IMR-90 (cell line): ENCODE results near the gene TNS3. TPM values are rescaled to one million over a fixed set of nuclear protein-coding genes. Genes with fewer than 3 reads are reported as not detected.

Experiments used
- ATAC-seq: fragments of 200-7000 bp; cut with Tn5 transposase; 2 replicates; pipeline ENCODE4 v1.9.1; 2020; ENCODE audit warnings: low read depth, mild to moderate bottlenecking, moderate library complexity
- BruUV-seq: library from RNA; stranded (reverse); fragments of 400-500 nt; replicated peaks from 2 replicates; lab custom pipeline; 2021; lab: Mats Ljungman, UMichigan
- CTCF ChIA-PET: fragments of 300-600 bp; formaldehyde crosslinking; extraction: SDS; loops from one replicate; lab custom pipeline; 2021; ENCODE audit warnings: antibody characterized with exemption; lab: Yijun Ruan, JAX
- POLR2A ChIA-PET: fragments of 300-600 bp; sonication (Branson Sonifier 250); formaldehyde crosslinking; loops from one replicate; lab custom pipeline; 2022; ENCODE audit warnings: antibody characterized with exemption; ENCODE audit not compliant: unreplicated experiment; lab: Charles Lee
- DNase-seq: peaks from one replicate; pipeline ENCODE4 v3.0.0; 2013
- H2AFZ ChIP-seq: replicated peaks from 2 replicates; pipeline ENCODE3; 2013; ENCODE audit warnings: low read length, mild to moderate bottlenecking; ENCODE audit not compliant: poor library complexity
- H2AK5ac ChIP-seq: 2 replicates; pipeline ENCODE4 v1.6.1; 2013; ENCODE audit warnings: low read depth, low read length, inconsistent platforms
- H2AK9ac ChIP-seq: replicated peaks from 2 replicates; pipeline ENCODE3; 2013; ENCODE audit warnings: mild to moderate bottlenecking, low read depth, low read length, moderate library complexity; ENCODE audit not compliant: poor library complexity
- H2BK120ac ChIP-seq: 2 replicates; pipeline ENCODE4 v1.6.1; 2013; ENCODE audit warnings: low read depth, low read length, inconsistent platforms
- H2BK15ac ChIP-seq: 3 replicates; pipeline ENCODE4 v1.6.1; 2013; ENCODE audit warnings: low read depth, low read length, inconsistent platforms
- H2BK20ac ChIP-seq: 2 replicates; pipeline ENCODE4 v1.6.1; 2013; ENCODE audit warnings: low read depth, mild to moderate bottlenecking, inconsistent platforms, low read length, moderate library complexity
- H2BK5ac ChIP-seq: 2 replicates; pipeline ENCODE4 v1.6.1; 2013; ENCODE audit warnings: mild to moderate bottlenecking, low read depth, low read length, inconsistent platforms; ENCODE audit not compliant: poor library complexity, severe bottlenecking
- H3K14ac ChIP-seq: replicated peaks from 2 replicates; pipeline ENCODE4 v1.6.1; 2013; ENCODE audit warnings: low read depth, low read length, inconsistent platforms
- H3K18ac ChIP-seq: 2 replicates; pipeline ENCODE4 v1.6.1; 2013; ENCODE audit warnings: low read depth, low read length, control low read depth
- H3K23ac ChIP-seq: 2 replicates; pipeline ENCODE4 v1.6.1; 2013; ENCODE audit warnings: low read depth, low read length, inconsistent platforms
- H3K27ac ChIP-seq: 2 replicates; pipeline ENCODE4 v1.5.1; 2013; ENCODE audit warnings: mild to moderate bottlenecking, control low read depth, low read length; ENCODE audit not compliant: insufficient read depth
- H3K27me3 ChIP-seq: 2 replicates; pipeline ENCODE4 v1.6.1; 2013; ENCODE audit warnings: low read length; ENCODE audit not compliant: control insufficient read depth, insufficient read depth
- H3K36me3 ChIP-seq: 2 replicates; pipeline ENCODE4 v1.6.1; 2013; ENCODE audit warnings: low read length, mixed read lengths; ENCODE audit not compliant: control insufficient read depth, insufficient read depth
- H3K4ac ChIP-seq: 2 replicates; pipeline ENCODE4 v1.6.1; 2013; ENCODE audit warnings: low read depth, low read length, inconsistent platforms
- H3K4me1 ChIP-seq: 2 replicates; pipeline ENCODE4 v1.6.1; 2013; ENCODE audit warnings: low read length, mixed read lengths; ENCODE audit not compliant: control insufficient read depth, insufficient read depth
- H3K4me2 ChIP-seq: 2 replicates; pipeline ENCODE4 v1.6.1; 2013; ENCODE audit warnings: low read depth, mild to moderate bottlenecking, control low read depth, low read length, moderate library complexity
- H3K4me3 ChIP-seq: 2 replicates; pipeline ENCODE4 v1.5.1; 2013; ENCODE audit warnings: low read depth, mild to moderate bottlenecking, control low read depth, low read length, moderate library complexity; ENCODE audit not compliant: insufficient read depth
- H3K56ac ChIP-seq: 2 replicates; pipeline ENCODE4 v1.6.1; 2013; ENCODE audit warnings: low read length, inconsistent platforms; ENCODE audit not compliant: insufficient read depth; ENCODE audit errors: extremely low read depth
- H3K79me1 ChIP-seq, 2 experiments: 2 replicates each; pipeline ENCODE4 v1.6.1; 2013; ENCODE audit warnings: low read length in 2 of 2, inconsistent platforms in 1 of 2, low read depth in 1 of 2
- H3K9ac ChIP-seq: 2 replicates; pipeline ENCODE4 v1.6.1; 2013; ENCODE audit warnings: low read depth, low read length, control low read depth
- H3K9me1 ChIP-seq: 2 replicates; pipeline ENCODE4 v1.6.1; 2013; ENCODE audit warnings: low read length, inconsistent platforms; ENCODE audit not compliant: insufficient read depth
- H3K9me3 ChIP-seq: 2 replicates; pipeline ENCODE4 v1.6.1; 2013; ENCODE audit warnings: low read length; ENCODE audit not compliant: control insufficient read depth, insufficient read depth
- H4K20me1 ChIP-seq: 2 replicates; pipeline ENCODE4 v1.6.1; 2013; ENCODE audit warnings: low read length, inconsistent platforms; ENCODE audit not compliant: insufficient read depth
- H4K5ac ChIP-seq: 2 replicates; pipeline ENCODE4 v1.6.1; 2013; ENCODE audit warnings: mild to moderate bottlenecking, low read depth, low read length, control low read depth
- H4K8ac ChIP-seq, 2 experiments: 2 replicates each; pipeline ENCODE4 v1.6.1; 2013; ENCODE audit warnings: low read depth in 2 of 2, low read length in 2 of 2, control low read depth in 1 of 2, inconsistent platforms in 1 of 2
- H4K91ac ChIP-seq: 2 replicates; pipeline ENCODE4 v1.6.1; 2013; ENCODE audit warnings: low read depth, low read length, inconsistent platforms; ENCODE audit not compliant: insufficient read depth
- BHLHE40 ChIP-seq: fragments of 150-350 bp; IDR thresholded peaks from 2 replicates; pipeline ENCODE4 v1.6.1; 2016; ENCODE audit warnings: mild to moderate bottlenecking, low read depth, low read length
- CEBPB ChIP-seq: IDR thresholded peaks from 2 replicates; pipeline ENCODE4 v1.6.1; 2012; ENCODE audit warnings: low read depth, low read length, improper control_type of control experiment
- CHD1 ChIP-seq: IDR thresholded peaks from 2 replicates; pipeline ENCODE4 v1.6.1; 2012; ENCODE audit warnings: low read depth, low read length, improper control_type of control experiment
- FOS ChIP-seq: fragments of 150-350 bp; IDR thresholded peaks from 2 replicates; pipeline ENCODE4 v1.6.1; 2016; ENCODE audit warnings: low read depth, low read length
- MAFK ChIP-seq: IDR thresholded peaks from 2 replicates; pipeline ENCODE4 v1.6.1; 2012; ENCODE audit warnings: low read depth, low read length, improper control_type of control experiment
- MAZ ChIP-seq: IDR thresholded peaks from 2 replicates; pipeline ENCODE4 v1.6.1; 2012; ENCODE audit warnings: low read depth, mild to moderate bottlenecking, low read length, improper control_type of control experiment, moderate library complexity, borderline replicate concordance
- MXI1 ChIP-seq: IDR thresholded peaks from 2 replicates; pipeline ENCODE4 v1.6.1; 2012; ENCODE audit warnings: low read depth, mild to moderate bottlenecking, low read length, moderate library complexity, borderline replicate concordance
- NFE2L2 ChIP-seq: fragments of 150-350 bp; IDR thresholded peaks from 2 replicates; pipeline ENCODE4 v1.6.1; 2016; ENCODE audit warnings: low read depth, mild to moderate bottlenecking, low read length
- POLR2A ChIP-seq: IDR thresholded peaks from 2 replicates; pipeline ENCODE4 v1.6.1; 2012; ENCODE audit warnings: mild to moderate bottlenecking, low read depth, low read length
- RAD21 ChIP-seq: IDR thresholded peaks from 2 replicates; pipeline ENCODE4 v1.6.1; 2012; ENCODE audit warnings: low read length, improper control_type of control experiment
- RCOR1 ChIP-seq: IDR thresholded peaks from 2 replicates; pipeline ENCODE4 v1.6.1; 2012; ENCODE audit warnings: mild to moderate bottlenecking, low read length, improper control_type of control experiment; ENCODE audit not compliant: insufficient replicate concordance
- RFX5 ChIP-seq: IDR thresholded peaks from 2 replicates; pipeline ENCODE4 v1.8.0; 2012; ENCODE audit warnings: low read depth, mild to moderate bottlenecking, low read length, moderate library complexity
- SMC3 ChIP-seq: fragments of 150-350 bp; IDR thresholded peaks from 2 replicates; pipeline ENCODE4 v1.6.1; 2016; ENCODE audit warnings: low read depth, mild to moderate bottlenecking, antibody characterized with exemption, low read length, moderate library complexity
- WGBS, 2 experiments: methylation state at CpG; one replicate each; pipeline versions ENCODE4 v1.1.5 to v1.1.7; 2013; ENCODE audit warnings: missing lambda C conversion rate in 2 of 2; ENCODE audit not compliant: insufficient read length in 1 of 2; ENCODE audit errors: extremely low coverage in 2 of 2; 5-methylcytosine and 5-hydroxymethylcytosine counted together
- dilution Hi-C: fragments of 300-500 bp; cut with HindIII; formaldehyde crosslinking; loops from one replicate; pipeline ENCODE4 v1.14.3; 2018; ENCODE audit warnings: low sequenced_read_pairs; ENCODE audit not compliant: unreplicated experiment
- in situ Hi-C: fragments of 300-500 bp; cut with MboI; formaldehyde crosslinking; loops from 3 replicates; pipeline ENCODE4 v1.14.3; 2019; ENCODE audit warnings: low sequenced_read_pairs, inconsistent platforms, mixed read lengths
- intact Hi-C: fragments of 100-400 bp; cut with micrococcal nuclease; formaldehyde crosslinking; loops from 2 replicates; pipeline ENCODE4 v1.10.0; 2022
- polyA plus RNA-seq, 3 experiments: library from polyadenylated mRNA; depleted of rRNA; stranded (reverse); fragments of >200 nt; gene quantifications; 2 replicates each; pipeline ENCODE4 v1.2.3, GENCODE V29; 2012; ENCODE audit warnings: low replicate concordance in 1 of 3
- total RNA-seq: library from RNA; depleted of rRNA; stranded (reverse); fragments of >200 nt; gene quantifications from 2 replicates; pipeline ENCODE4 v1.2.3, GENCODE V29; 2012
- TF ChIP-seq, protein P1 (sequence below): fragments of 150-350 bp; IDR thresholded peaks from 2 replicates; pipeline ENCODE4 v1.6.1; 2017; ENCODE audit warnings: mild to moderate bottlenecking, antibody characterized with exemption, low read length, low read depth
- TF ChIP-seq, protein P2 (sequence below): fragments of 150-350 bp; IDR thresholded peaks from 2 replicates; pipeline ENCODE4 v1.6.1; 2016; ENCODE audit warnings: low read depth, mild to moderate bottlenecking, low read length, moderate library complexity, borderline replicate concordance
- TF ChIP-seq, protein P3 (sequence below): conservative IDR thresholded peaks from 2 replicates; pipeline ENCODE4 v1.5.1; 2012; ENCODE audit warnings: mild to moderate bottlenecking, low read depth, low read length, improper control_type of control experiment

Gene TNS3
- total and polyA plus RNA-seq, 2 of the 4 experiments (the other 2 are of a cell fraction) = 64.3 to 79.2 TPM

DNA sequence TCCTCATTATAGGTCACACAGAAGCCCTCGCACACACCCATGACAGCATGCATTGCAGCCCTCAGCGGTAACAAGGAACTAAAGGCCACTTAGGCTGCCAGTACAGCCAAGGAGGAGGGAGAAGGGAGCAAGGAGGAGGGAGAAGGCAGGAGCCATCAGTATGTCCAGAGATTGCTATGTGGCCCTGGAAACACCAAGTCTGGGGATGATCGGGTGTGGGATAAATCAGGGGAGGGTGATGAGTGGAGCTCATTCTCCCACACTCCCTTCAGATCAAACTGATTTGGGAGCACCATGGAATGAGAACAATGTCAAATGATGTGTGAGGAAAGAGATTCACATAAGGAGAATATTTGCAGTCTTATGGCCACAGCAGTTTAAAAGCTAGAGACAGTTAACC is 350.9 kb downstream of the TNS3 start:
- WGBS, 2 experiments = no CpG with 5 or more reads among the region's 3 CpGs
- Histone ChIP-seq H2BK120ac (no peak overlapping the region), H3K9me1 (peaks cover 10% of the 10 kb centered on the region), H2BK5ac (no peak overlapping the region), H2AFZ (no peak overlapping the region), H2AK5ac (no peak overlapping the region), H3K79me1 (no peaks in the 10 kb centered on the region), H3K36me3 (no peaks in the 10 kb centered on the region), H2BK15ac (no peak overlapping the region), H3K56ac (no peak overlapping the region), H2BK20ac (no peak overlapping the region), H3K4me3 (no peak overlapping the region), H4K91ac (no peak overlapping the region), H3K23ac (no peak overlapping the region), H3K27ac (no peak overlapping the region), H3K4me1 (peaks cover 9% of the 10 kb centered on the region; the same call in 1 of the 2 replicates), H3K27me3 (peaks cover 17% of the 10 kb centered on the region), H3K14ac (no peak overlapping the region), H4K8ac (no peak overlapping the region), H3K9ac (no peak overlapping the region), H3K4me2 (no peak overlapping the region), H4K20me1 (no peaks in the 10 kb centered on the region; the same call in 1 of the 2 replicates), H4K5ac (no peak overlapping the region), H2AK9ac (no peak overlapping the region), H3K4ac (no peak overlapping the region), H3K9me3 (no peaks in the 10 kb centered on the region), H3K18ac (no peak overlapping the region)
- no peak for ATAC-seq
- no peak for DNase-seq
- no peak for TF ChIP-seq FOS
- TF ChIP-seq MAZ = no peak
- TF ChIP-seq RFX5 = no peak
- TF ChIP-seq POLR2A = no peak
- TF ChIP-seq, protein P1, sequence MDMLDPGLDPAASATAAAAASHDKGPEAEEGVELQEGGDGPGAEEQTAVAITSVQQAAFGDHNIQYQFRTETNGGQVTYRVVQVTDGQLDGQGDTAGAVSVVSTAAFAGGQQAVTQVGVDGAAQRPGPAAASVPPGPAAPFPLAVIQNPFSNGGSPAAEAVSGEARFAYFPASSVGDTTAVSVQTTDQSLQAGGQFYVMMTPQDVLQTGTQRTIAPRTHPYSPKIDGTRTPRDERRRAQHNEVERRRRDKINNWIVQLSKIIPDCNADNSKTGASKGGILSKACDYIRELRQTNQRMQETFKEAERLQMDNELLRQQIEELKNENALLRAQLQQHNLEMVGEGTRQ = no peak
- no peak for TF ChIP-seq RCOR1
- TF ChIP-seq MAFK = no peak
- TF ChIP-seq, protein P2, sequence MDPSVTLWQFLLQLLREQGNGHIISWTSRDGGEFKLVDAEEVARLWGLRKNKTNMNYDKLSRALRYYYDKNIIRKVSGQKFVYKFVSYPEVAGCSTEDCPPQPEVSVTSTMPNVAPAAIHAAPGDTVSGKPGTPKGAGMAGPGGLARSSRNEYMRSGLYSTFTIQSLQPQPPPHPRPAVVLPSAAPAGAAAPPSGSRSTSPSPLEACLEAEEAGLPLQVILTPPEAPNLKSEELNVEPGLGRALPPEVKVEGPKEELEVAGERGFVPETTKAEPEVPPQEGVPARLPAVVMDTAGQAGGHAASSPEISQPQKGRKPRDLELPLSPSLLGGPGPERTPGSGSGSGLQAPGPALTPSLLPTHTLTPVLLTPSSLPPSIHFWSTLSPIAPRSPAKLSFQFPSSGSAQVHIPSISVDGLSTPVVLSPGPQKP = no peak
- no peak for TF ChIP-seq NFE2L2
- TF ChIP-seq BHLHE40 = no peak
- TF ChIP-seq CEBPB = no peak
- TF ChIP-seq RAD21 = no peak
- no peak for TF ChIP-seq SMC3
- no peak for TF ChIP-seq MXI1
- no peak for TF ChIP-seq CHD1
- TF ChIP-seq, protein P3, sequence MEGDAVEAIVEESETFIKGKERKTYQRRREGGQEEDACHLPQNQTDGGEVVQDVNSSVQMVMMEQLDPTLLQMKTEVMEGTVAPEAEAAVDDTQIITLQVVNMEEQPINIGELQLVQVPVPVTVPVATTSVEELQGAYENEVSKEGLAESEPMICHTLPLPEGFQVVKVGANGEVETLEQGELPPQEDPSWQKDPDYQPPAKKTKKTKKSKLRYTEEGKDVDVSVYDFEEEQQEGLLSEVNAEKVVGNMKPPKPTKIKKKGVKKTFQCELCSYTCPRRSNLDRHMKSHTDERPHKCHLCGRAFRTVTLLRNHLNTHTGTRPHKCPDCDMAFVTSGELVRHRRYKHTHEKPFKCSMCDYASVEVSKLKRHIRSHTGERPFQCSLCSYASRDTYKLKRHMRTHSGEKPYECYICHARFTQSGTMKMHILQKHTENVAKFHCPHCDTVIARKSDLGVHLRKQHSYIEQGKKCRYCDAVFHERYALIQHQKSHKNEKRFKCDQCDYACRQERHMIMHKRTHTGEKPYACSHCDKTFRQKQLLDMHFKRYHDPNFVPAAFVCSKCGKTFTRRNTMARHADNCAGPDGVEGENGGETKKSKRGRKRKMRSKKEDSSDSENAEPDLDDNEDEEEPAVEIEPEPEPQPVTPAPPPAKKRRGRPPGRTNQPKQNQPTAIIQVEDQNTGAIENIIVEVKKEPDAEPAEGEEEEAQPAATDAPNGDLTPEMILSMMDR = no peak
- ChIA-PET POLR2A (no interaction called here), CTCF (no interaction called here)
- in situ Hi-C loops (no loop called here), intact Hi-C loops (no loop called here), dilution Hi-C loops (no loop called here)
- BruUV-seq = no TSS peak
